Stomach (tissue), 9 donors: Measurements from ENCODE around the gene EHMT1. TPM values are rescaled to one million over a fixed set of nuclear protein-coding genes. Genes with fewer than 3 reads are reported as not detected.

Experiments used
- DNase-seq, 2 donors: peaks; one replicate each; pipeline versions ENCODE4 v3.0.0 to v3.0.0-alpha.2; 2013 to 2019
- H3K27ac ChIP-seq, 5 donors: fragments of 200-600 bp in 4 of 5; sonication (generic) in 4 of 5; one replicate each; pipeline ENCODE4 v1.5.1; 2013 to 2019; ENCODE audit warnings: mild to moderate bottlenecking in 1 of 5, moderate library complexity in 1 of 5
- H3K27me3 ChIP-seq, 3 donors: fragments of 200-600 bp; sonication (generic); one replicate each; pipeline ENCODE4 v1.5.1; 2017 to 2019; ENCODE audit warnings: mixed run types in 1 of 3
- H3K36me3 ChIP-seq, 4 donors: fragments of 200-600 bp; sonication (generic); 1 replicate in 3 of 4; 2 replicates in 1 of 4; pipeline ENCODE4 v1.5.1; 2016 to 2019
- H3K4me1 ChIP-seq, 4 donors: fragments of 200-600 bp; sonication (generic); one replicate each; pipeline ENCODE4 v1.5.1; 2016 to 2019
- H3K4me3 ChIP-seq, 4 donors: fragments of 200-600 bp; sonication (generic) in 3 of 4; one replicate each; pipeline ENCODE4 v1.5.1; 2016 to 2019; ENCODE audit warnings: mild to moderate bottlenecking in 1 of 4
- H3K9me3 ChIP-seq, 4 donors: fragments of 200-600 bp; sonication (generic); one replicate each; pipeline ENCODE4 v1.5.1; 2016 to 2019
- CTCF ChIP-seq, 7 experiments: fragments of 450-650 bp in 4 of 7; fragments of 200-600 bp in 3 of 7; sonication (generic) in 3 of 7; IDR thresholded peaks; one replicate each; pipeline ENCODE4 v1.5.1; 2016 to 2019; ENCODE audit warnings: antibody characterized with exemption in 7 of 7, control low read depth in 2 of 7, mild to moderate bottlenecking in 1 of 7
- EP300 ChIP-seq: sonication (generic); formaldehyde crosslinking; IDR thresholded peaks from one replicate; pipeline ENCODE4 v1.6.1; 2017; ENCODE audit warnings: antibody characterized with exemption
- POLR2A ChIP-seq, 4 donors: fragments of 450-650 bp; IDR thresholded peaks; one replicate each; pipeline ENCODE4 v1.6.1; 2016; ENCODE audit warnings: antibody characterized with exemption in 4 of 4, control low read depth in 2 of 4, mild to moderate bottlenecking in 1 of 4, moderate library complexity in 1 of 4
- POLR2AphosphoS5 ChIP-seq, 3 donors: sonication (generic); formaldehyde crosslinking; IDR thresholded peaks; one replicate each; pipeline ENCODE4 v1.6.1; 2016; ENCODE audit warnings: antibody characterized with exemption in 3 of 3
- WGBS, 5 donors: extraction: QIAGEN DNeasy Blood & Tissue Kit in 3 of 5; methylation state at CpG; one replicate each; pipeline versions ENCODE4 v1.1.5 to v1.1.7; 2013 to 2018; 5-methylcytosine and 5-hydroxymethylcytosine counted together
- intact Hi-C: fragments of 100-400 bp; cut with DNase I; formaldehyde crosslinking; loops from one replicate; pipeline ENCODE4 v1.15.1; 2023; ENCODE audit warnings: low total_unique reads
- polyA plus RNA-seq, 3 donors: library from polyadenylated mRNA; stranded (reverse); fragments of 200-250 nt; gene quantifications; one replicate each; pipeline ENCODE4 v1.2.3, GENCODE V29; 2013
- total RNA-seq, 5 donors: library from RNA; depleted of rRNA; stranded (reverse); fragments of >200 nt; gene quantifications; one replicate each; pipeline versions ENCODE4 v1.1.0 to v1.2.3, GENCODE V29; 2014 to 2016
- donor health status: healthy with polysubstance abuse.
- donor health status: Bipolar disorder and iron deficiency.
- donor health status: healthy.

EHMT1 gene
- total and polyA plus RNA-seq, 8 donors, result 23.9 to 419 (median 79.5) TPM

- TF ChIP-seq POLR2A (IDR thresholded peaks at IDR 0.05) (no peak), POLR2AphosphoS5 (IDR thresholded peaks at IDR 0.05) (no peak), EP300 (no peak), CTCF (IDR thresholded peaks at IDR 0.05) (no peak)
Measured at GRCh38 chr9:137726764-137727163, 108.0 kb downstream of the EHMT1 start.

GRCh38 chr9:137727716-137728115 is 108.9 kb downstream of the EHMT1 start:
- TF ChIP-seq EP300 (no peak), CTCF (IDR thresholded peaks at IDR 0.05) (no peak), POLR2AphosphoS5 (IDR thresholded peaks at IDR 0.05) (no peak), POLR2A (IDR thresholded peaks at IDR 0.05) (no peak)
- intact Hi-C loops, result no loop called here
- Histone ChIP-seq H3K27me3 (no peaks in the 10 kb centered on the region), H3K27ac (no peak overlapping the region), H3K9me3 (no peaks in the 10 kb centered on the region), H3K4me3 (no peak overlapping the region), H3K4me1 (peaks cover 0 to 18% (median 6%) of the 10 kb centered on the region in 4 donors), H3K36me3 (peaks cover 14 to 70% (median 68%) of the 10 kb centered on the region in 4 donors)
- no peak for DNase-seq

More at GRCh38 chr9:137726764-137727163, 108.0 kb downstream of the EHMT1 start:
- Histone ChIP-seq H3K27ac (no peak overlapping the region), H3K36me3 (peaks cover 14 to 61% (median 58%) of the 10 kb centered on the region in 4 donors), H3K4me1 (peaks cover 0 to 24% (median 11%) of the 10 kb centered on the region in 4 donors), H3K9me3 (no peaks in the 10 kb centered on the region), H3K4me3 (no peak overlapping the region), H3K27me3 (no peaks in the 10 kb centered on the region)
- 93 to 98% (median 96%) methylated on average over 2 of the region's 2 CpGs for WGBS, 5 donors
- intact Hi-C loops, result no loop called here
- no peak for DNase-seq

GRCh38 chr9:137728444-137729311 is 109.9 kb downstream of the EHMT1 start:
- Histone ChIP-seq H3K4me3 (no peak overlapping the region), H3K27me3 (no peaks in the 10 kb centered on the region), H3K9me3 (peaks cover 0 to under 1% (median 0%) of the 10 kb centered on the region in 4 donors), H3K27ac (no peak overlapping the region), H3K36me3 (peaks cover 22 to 80% (median 77%) of the 10 kb centered on the region in 4 donors), H3K4me1 (peaks cover 0 to 10% (median 4%) of the 10 kb centered on the region in 4 donors)
- TF ChIP-seq CTCF (IDR thresholded peaks at IDR 0.05), result no peak
- TF ChIP-seq EP300, result no peak
- TF ChIP-seq POLR2AphosphoS5 (IDR thresholded peaks at IDR 0.05), result no peak
- TF ChIP-seq POLR2A (IDR thresholded peaks at IDR 0.05), result no peak
- intact Hi-C loops, result no loop called here
- 92 to 96% (median 95%) methylated on average over 20 of the region's 20 CpGs for WGBS, 5 donors
- DNase-seq, result peak in 1 of 2 donors; percentile 40

- Histone ChIP-seq H3K4me1 (no peaks in the 10 kb centered on the region), H3K27ac (no peak overlapping the region), H3K4me3 (no peak overlapping the region), H3K27me3 (no peaks in the 10 kb centered on the region), H3K36me3 (peaks cover 22 to 83% (median 81%) of the 10 kb centered on the region in 4 donors), H3K9me3 (peaks cover 0 to 9% (median 0%) of the 10 kb centered on the region in 4 donors)
- TF ChIP-seq CTCF (IDR thresholded peaks at IDR 0.05) (no peak), POLR2A (IDR thresholded peaks at IDR 0.05) (no peak), POLR2AphosphoS5 (IDR thresholded peaks at IDR 0.05) (no peak), EP300 (no peak)
- WGBS, 5 donors, result 93 to 98% (median 96%) methylated on average over 15 to 18 of the region's 18 CpGs
- intact Hi-C loops, result no loop called here
- DNase-seq, result no peak
Measured at GRCh38 chr9:137731216-137731946, 112.6 kb downstream of the EHMT1 start.
